Inflammatory macrophage (primary cell): ENCODE results near the gene HBS1L.
A peak's percentile ranks its signal among the peaks of the same experiment; 100 is the strongest.

Source experiments
- DNase-seq, 2 donors: peaks; one replicate each; pipeline ENCODE4 v3.0.0-alpha.2; 2020 to 2022

Gene HBS1L

DNA sequence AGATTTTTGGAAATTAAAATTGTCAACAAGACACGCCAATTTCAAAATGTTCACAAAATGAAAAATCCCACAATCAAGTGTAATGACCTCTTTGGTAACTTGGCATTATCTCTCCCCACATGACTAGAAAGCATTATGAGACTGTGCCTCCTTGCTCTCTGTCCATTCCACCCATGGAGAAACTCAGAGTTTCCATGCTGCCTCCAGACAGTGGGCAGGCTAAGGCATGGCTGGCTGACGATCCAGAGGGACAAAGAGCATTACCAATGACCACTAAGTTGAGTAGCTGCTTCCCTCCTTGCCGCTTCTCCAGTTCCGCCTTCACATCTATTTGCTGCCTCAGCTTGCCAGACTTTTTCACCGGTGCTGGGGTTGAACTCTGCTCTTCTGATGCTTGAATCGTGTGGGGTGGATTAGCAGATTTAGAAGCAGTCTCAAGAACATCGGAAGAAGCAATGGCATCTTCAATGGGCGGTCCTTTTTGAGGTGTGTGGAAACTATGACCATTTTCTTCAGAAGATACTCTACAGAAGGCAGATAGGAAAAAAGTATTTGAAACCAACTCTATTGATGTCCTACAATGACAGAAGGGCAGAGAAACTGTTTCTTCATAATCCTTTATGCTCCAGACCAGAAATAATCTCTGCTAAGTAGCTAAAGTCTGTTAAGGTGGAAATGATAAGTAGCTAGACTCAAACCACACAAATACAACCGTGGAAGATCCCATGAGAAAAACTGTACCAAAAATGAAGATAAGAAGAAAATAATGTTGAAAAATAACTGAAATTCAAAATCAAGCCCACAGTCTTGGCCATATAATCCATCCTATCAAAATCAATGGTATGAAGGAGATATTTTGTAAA lies 57.3 kb downstream of the HBS1L start:
- DNase-seq = no peak

- DNase-seq = no peak
Measured at GRCh38 chr6:134995536-134995935, 59.1 kb downstream of the HBS1L start.

GRCh38 chr6:134994431-134994830 lies 60.2 kb downstream of the HBS1L start:
- no peak for DNase-seq

DNA sequence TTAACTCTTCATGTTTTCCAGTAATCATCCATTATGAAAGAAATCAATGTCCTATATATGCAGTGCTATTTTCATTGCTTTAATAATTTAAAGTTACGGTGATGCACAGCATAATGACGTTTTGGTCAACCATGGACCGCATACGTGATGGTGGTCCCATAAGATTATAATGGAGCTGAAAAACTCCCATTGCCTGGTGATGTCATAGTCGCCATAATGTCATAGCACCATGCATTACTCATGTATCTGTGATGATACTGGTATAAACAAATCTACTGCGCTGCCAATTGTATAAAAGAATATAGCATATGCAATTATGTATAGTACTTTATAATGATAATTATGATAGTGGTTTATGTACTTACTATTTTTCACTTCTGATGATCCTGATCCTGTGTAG lies 62.5 kb downstream of the HBS1L start:
- DNase-seq = no peak

DNA sequence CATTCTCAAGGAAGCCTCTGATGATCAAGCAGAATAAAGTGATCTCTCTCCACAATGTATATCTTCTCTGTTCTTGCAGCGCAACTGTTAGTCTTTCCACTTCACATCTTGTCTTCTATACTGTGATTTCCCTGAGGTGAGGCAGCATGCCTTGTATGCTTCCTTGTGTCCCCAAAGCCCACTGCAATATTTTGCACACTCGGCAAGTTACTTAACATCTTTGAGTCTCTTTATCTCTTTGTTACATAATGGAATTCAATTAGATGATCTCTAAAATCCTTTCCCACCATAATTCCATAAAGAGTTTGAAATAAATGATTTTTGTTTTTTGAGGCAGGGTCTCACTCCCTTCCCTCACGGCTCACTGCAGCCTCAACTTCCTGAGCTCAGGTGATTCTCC lies 64.4 kb downstream of the HBS1L start:
- no peak for DNase-seq

DNA sequence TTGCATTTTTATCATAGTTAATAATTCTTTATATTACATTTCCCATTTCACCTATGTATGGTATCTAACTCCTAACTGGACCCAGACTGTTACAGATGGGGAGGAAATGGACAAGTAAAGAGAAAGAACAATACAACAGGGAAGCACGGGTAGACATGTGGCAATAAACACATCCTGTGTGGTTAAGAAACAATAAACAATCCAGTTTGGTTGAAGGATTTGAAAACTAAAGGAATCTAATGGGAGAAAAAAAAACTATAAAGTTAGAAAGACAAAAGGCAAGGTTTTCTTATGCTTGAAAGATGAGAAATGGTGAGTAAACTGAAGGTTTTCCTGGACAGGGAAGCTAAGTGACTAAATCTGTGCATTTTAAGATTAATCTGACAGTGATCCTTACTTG lies 69.8 kb downstream of the HBS1L start:
- no peak for DNase-seq

DNA sequence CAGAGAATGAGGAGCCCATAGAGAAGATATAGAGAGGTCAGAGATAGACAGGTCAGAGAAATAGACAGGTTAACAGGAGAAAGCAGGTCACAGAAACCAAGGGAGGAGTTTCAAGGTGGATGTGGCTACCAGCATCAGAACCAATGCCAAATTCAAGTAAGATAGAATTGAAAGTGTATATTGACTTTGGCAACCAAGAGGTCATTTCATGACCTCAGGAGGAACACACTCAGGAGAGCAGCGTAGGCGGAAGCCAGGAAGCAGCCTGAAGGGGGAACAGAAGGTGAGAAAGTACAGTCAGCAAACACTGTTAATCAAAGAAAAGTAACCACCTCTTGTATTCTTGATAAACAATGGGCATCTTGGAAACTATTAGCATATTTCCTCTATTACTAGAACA lies 70.8 kb downstream of the HBS1L start:
- no peak for DNase-seq

DNA sequence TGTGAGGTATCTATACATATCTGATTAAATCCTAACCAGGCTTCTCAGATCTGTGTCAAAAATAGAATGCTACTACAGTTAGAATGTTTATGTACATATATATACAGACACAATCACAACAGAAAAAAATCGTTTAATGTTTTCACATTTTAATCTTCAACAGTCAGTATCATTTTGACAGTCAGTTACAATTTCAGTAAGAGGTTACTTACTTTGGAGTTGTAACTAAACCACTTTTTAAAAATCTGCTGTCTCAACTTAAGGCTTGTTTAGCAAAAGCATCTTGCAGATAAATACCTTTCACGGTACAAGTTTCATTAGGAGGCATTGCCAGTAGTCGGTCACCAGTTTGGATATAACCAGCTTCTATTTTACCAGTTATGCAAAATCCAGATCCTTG lies 72.5 kb downstream of the HBS1L start:
- DNase-seq = no peak

DNA sequence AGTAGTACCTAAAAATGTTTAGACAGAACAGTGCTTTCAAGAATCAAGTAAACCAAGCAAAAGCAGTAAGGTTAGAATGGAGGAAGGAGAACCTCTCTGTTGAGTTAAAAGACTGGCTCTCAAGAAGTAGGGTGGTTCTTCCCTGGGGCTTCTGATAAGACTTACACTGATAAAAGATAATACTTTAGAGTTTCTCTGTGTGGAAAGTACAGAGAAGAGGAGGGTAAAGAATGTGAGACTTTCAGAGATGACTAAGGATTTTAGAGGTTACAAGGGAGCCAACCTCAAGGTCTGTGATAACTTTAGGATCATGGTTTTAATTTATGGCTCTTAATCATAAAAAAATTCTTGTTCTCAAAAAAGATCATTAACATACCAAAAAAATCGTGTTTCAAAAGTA lies 73.8 kb downstream of the HBS1L start:
- no peak for DNase-seq

GRCh38 chr6:134979142-134979541 lies 75.5 kb downstream of the HBS1L start:
- no peak for DNase-seq

DNA sequence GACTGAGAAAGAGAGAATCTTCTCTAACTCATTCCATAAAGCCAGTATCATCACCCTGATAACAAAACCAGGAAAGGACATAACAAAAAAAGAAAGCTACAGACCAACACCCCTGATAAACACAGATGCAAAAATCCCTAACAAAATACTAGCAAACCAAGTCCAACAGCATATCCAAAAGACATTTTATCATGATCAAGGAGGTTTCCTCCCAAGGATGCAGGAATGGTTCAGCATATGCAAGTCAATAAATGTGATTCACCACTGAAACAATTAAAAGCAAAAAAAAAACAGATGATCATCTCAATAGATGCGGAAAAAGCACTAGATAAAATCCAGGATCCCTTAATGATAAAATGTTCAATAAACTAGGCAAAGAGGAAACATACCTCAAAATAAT lies 80.3 kb downstream of the HBS1L start:
- DNase-seq = no peak

DNA sequence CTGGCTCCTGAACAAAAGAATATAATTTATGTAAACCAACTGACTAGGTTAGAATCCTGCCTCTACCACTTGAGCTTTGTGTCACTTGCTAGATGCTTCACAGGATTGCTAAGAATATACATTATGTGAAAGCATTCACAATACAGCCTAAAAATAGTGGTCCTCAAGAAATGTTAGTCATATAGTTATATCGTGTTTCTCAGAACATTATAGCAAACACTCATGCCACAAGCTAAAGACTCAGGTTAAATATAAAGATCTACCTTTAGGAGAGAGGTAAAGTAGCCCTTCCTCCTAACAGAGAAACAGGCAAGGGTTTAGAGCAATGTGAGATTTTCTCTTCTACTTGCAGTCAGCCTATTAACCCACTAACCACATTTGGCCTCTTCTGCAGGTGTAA lies 86.9 kb downstream of the HBS1L start:
- no peak for DNase-seq

GRCh38 chr6:134964451-134965203 lies 90.0 kb downstream of the HBS1L start:
- DNase-seq = no peak

DNA sequence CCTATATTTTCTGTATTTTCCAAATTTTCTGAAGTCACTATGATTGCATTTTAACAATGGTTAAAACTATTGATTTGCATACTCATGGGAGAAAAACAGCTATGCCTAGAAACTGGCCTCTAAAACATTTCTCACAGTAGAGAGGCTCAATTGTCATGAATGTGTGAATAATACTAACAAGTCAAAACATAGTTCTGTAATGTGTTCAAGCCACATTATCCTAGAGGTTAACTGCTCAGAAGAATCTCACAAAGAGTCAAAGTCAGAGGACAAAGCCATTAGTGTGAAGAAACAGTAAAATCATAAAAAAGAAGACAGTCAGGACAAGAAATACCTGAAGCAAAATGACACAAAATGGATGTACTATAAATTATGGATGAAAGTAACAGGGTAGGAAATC lies 92.2 kb downstream of the HBS1L start:
- DNase-seq = no peak

GRCh38 chr6:134961366-134961765 lies 93.3 kb downstream of the HBS1L start:
- peak in 1 of 2 donors; percentile 13 for DNase-seq

- no peak for DNase-seq
Measured at GRCh38 chr6:134959603-134960002, 95.0 kb downstream of the HBS1L start.

GRCh38 chr6:134956676-134957075 lies 97.9 kb downstream of the HBS1L start:
- DNase-seq = peak in 1 of 2 donors; percentile 10

DNA sequence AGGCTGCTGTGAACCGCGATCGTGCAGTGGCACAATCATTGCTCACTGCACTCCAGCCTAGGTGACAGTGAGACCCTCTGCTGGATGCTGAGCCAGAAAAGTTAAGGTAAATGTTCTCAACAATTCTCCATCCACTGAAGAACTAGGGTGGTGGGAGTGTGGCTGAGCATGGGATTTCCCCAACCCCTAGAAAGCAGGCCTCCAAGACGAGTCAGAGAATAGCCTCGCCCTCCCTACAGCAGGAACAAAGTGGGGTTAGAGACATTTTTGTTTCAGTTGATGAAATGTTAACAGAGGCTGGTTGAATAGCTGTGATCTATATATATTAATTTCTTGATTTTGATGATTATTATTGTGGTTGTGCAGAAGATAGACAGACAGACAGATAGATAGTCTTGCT lies 98.6 kb downstream of the HBS1L start:
- no peak for DNase-seq

DNA sequence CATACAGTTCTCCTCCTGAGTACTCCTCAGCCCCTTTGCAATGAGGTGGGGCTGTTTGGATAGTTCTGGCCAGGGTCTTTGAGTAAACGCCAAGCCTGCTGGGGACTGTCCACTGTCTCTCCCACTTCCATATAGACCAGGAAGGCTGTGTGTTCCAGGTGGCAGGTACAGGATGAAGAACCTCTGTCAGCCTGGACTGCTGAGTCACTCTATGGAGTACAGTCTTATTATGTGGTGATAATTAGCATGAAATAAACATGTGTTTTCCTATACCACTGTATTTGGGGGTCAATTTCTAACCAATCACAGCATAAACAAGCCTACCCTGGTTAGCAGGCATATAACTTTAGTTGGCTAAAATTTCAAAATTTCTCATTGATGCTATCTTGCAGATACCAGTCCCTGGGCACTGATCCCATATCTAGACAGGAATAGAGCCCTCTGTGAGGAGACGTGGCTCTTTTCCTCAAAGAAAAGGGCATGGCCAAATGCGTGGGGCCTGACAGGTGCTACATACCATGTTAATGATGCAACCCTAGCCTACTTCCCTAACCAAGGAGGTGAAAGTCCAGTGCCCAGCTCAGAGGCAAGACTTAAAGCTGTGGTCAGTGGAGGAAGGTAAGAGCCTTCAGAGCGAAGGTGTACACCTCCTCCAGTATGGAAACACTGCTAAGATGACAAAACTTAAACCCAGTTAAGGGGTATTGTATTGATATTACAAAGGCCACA lies 100.2 kb downstream of the HBS1L start:
- DNase-seq = no peak

- no peak for DNase-seq
Measured at GRCh38 chr6:134951494-134952263, 102.9 kb downstream of the HBS1L start.

DNA sequence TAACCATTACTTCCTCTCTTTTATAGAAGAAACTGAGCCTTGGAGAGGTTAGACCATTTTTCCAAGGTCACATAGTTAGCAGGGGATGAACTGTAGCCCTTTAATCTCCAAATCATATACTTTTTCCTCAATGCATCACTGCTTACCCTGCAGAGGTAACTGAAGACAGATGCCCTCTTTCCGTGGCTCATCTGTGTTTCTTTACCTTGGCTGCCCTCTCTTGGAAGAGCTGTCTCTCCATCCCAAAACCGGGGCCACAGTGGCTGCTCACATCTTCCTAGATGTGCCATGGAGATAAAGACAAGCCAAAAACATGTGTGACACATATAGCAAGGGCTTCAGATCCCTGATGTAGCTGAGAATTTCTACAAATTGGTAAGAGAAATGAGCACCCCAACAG lies 104.1 kb downstream of the HBS1L start:
- no peak for DNase-seq

- DNase-seq = no peak
Measured at GRCh38 chr6:134949927-134950326, 104.7 kb downstream of the HBS1L start, which contains the start of gene ALDH8A1. Gene ALDH8A1, minus strand, starts transcription at chr6:134950101. Its CDS starts 48 bp downstream, at chr6:134950053.

DNA sequence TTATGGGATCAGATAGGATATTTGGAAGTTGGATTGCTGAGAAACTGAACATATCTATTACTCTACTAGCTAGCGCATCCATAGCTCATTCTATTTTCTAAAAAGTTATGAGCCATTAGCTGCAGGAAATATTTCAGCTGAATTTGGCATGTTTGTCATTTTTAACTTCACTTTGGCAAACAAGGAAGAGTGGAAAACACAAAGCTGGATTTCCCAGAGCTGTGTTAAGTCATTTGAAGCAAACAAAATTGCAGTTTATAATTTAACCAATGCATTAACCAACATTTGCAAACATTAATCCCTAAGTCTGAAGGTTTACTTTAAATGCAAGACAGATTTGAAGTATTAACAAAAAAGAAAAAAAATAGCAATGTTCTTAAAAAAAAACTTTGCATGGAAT lies 105.9 kb downstream of the HBS1L start:
- DNase-seq = no peak
